Measurements from ENCODE around the gene KRTAP4-8. TPM values are rescaled to one million over a fixed set of nuclear protein-coding genes. Genes with fewer than 3 reads are reported as not detected.
"Not testable (repeated sequence)": the region's sequence is repeated elsewhere in the genome, so short reads cannot be mapped to it uniquely, and the experiment has no call there.

The KRTAP4-8 gene
- total and polyA plus RNA-seq, 2 of the 8 experiments (the other 6 are each of a cell fraction or from before 2014, with no cell fraction given) = not detected

DNA sequence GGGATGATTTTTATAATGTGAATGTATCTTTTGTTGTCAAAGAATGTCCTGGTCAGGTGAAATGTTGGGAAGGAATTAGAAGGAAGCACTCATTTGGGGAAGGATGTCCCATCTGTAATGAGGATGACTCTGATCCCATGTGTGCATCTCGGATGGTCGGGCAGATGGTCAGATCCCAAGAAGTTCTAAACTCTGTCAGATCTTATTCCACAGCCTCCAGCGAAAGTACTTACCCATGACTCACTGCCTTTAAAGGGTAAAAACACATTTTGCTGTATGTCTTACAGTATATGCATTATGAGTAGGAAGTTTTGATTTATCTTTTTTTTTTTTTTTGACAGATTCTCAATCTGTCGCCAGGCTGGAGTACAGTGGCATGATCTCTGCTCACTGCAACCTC, 20.8 kb upstream of the KRTAP4-8 start (continued):
- TF ChIP-seq HDAC6 (IDR thresholded peaks at IDR 0.05; ENCODE audit: low read depth, low read length) = no peak
- no peak for TF ChIP-seq CTBP2 (IDR thresholded peaks at IDR 0.05; ENCODE audit: borderline replicate concordance, insufficient read depth, insufficient read length, low read length)
- TF ChIP-seq CBX8 (IDR thresholded peaks at IDR 0.05; ENCODE audit: borderline replicate concordance, low read depth, low read length) = no peak

DNA sequence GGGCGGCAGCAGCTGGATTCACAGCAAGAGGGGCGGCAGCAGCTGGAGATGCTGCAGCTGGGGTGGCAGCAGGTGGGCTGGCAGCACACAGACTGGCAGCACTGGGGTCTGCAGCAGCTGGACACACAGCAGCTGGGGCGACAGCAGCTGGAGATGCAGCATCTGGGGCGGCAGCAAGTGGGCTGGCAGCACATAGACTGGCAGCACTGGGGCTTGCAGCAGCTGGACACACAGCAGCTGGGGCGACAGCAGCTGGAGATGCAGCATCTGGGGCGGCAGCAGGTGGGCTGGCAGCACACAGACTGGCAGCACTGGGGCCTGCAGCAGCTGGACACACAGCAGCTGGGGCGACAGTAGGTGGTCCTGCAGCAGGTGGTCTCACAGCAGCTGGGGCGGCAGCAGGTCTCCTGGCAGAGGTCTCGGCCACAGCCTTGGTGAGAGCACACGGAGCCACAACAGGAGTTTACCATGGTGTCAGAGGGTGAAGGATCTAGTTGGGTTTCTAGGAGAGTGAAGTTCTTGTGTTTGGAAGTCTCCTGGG, 20.0 kb upstream of the KRTAP4-8 start, which contains the start of gene KRTAP4-11:
Gene KRTAP4-11, minus strand, starts transcription at position 528 of the 541 bp plus-strand sequence. Its CDS starts 58 bp downstream, at position 470.
- H3K4ac ChIP-seq (replicated peaks; ENCODE audit: insufficient read length, low read depth, low read length); H2BK20ac ChIP-seq (ENCODE audit: low read length); DNase-seq (ENCODE audit: low read depth in 1 of 2, low spot score in 2 of 2); H3K23ac ChIP-seq (ENCODE audit: insufficient read length); H2BK120ac ChIP-seq (replicated peaks; ENCODE audit: low read depth, low read length); H2BK12ac ChIP-seq (ENCODE audit: low read depth, low read length); H3K18ac ChIP-seq (ENCODE audit: extremely low read depth, low read length); H3K27me3 ChIP-seq (replicated peaks in 1 of 4; ENCODE audit: control insufficient read depth in 3 of 4, extremely low read depth in 1 of 4, insufficient read depth in 3 of 4, low read length in 3 of 4); H3K79me1 ChIP-seq (ENCODE audit: low read depth, low read length); H3K9ac ChIP-seq (replicated peaks in 1 of 4; ENCODE audit: extremely low read depth in 1 of 4, low read depth in 3 of 4, low read length in 3 of 4); H3K4me1 ChIP-seq (replicated peaks in 1 of 4; ENCODE audit: control insufficient read depth in 3 of 4, insufficient read depth in 4 of 4, low read length in 3 of 4); H3K56ac ChIP-seq (replicated peaks; ENCODE audit: insufficient read length, low read depth, low read length); CTCF ChIA-PET (ENCODE audit: partially characterized antibody); H2BK15ac ChIP-seq (ENCODE audit: low read length); H3K27ac ChIP-seq (ENCODE audit: low read depth, low read length); H2AK5ac ChIP-seq (ENCODE audit: low read depth, low read length); H3K36me3 ChIP-seq (ENCODE audit: control insufficient read depth in 2 of 4, insufficient read depth in 4 of 4, low read length in 3 of 4); H3K23me2 ChIP-seq (ENCODE audit: low read depth, low read length); H2BK5ac ChIP-seq (ENCODE audit: low read depth, low read length); H3K4me2 ChIP-seq (ENCODE audit: insufficient read depth in 1 of 2, low read depth in 2 of 2, low read length in 2 of 2); H4K20me1 ChIP-seq (replicated peaks in 1 of 2; ENCODE audit: control insufficient read depth in 1 of 2, insufficient read depth in 2 of 2, low read length in 2 of 2); H3K4me3 ChIP-seq (ENCODE audit: extremely low read depth in 1 of 4, insufficient read depth in 2 of 4, low read depth in 3 of 4, low read length in 4 of 4); H4K5ac ChIP-seq (ENCODE audit: insufficient read length, low read depth, low read length); H3K9me3 ChIP-seq (ENCODE audit: insufficient read depth in 2 of 2, low read depth in 1 of 2, low read length in 1 of 2); POLR2A ChIA-PET (ENCODE audit: partially characterized antibody); H4K8ac ChIP-seq (ENCODE audit: extremely low read depth, insufficient read depth, low read length); H2AFZ ChIP-seq (ENCODE audit: low read length); FAIRE-seq; H3K79me2 ChIP-seq (ENCODE audit: control insufficient read depth in 1 of 2, insufficient read depth in 2 of 2, low read length in 2 of 2); H3K14ac ChIP-seq (ENCODE audit: insufficient read length); H4K91ac ChIP-seq (replicated peaks; ENCODE audit: insufficient read length, low read length): not testable (repeated sequence)
- 80% methylated on average over 10 of the region's 10 CpGs; no CpG with 5 or more reads in 1 of the 2 experiments for WGBS, 2 experiments (ENCODE audit: extremely low coverage in 1 of 2, insufficient coverage in 1 of 2, insufficient read length in 1 of 2, insufficient replicate concordance in 2 of 2, low coverage in 1 of 2, low lambda C conversion rate in 2 of 2, missing lambda C conversion rate in 1 of 2)
